Liver (tissue), 9 donors: ENCODE results near the gene EXTL1. TPM values are rescaled to one million over a fixed set of nuclear protein-coding genes. Genes with fewer than 3 reads are reported as not detected.

Source experiments
- DNase-seq: peaks from one replicate; pipeline ENCODE4 v3.0.0-alpha.2; 2017; ENCODE audit warnings: low spot score
- H3K27ac ChIP-seq, 2 donors: one replicate each; pipeline ENCODE4 v1.7.0; 2013; ENCODE audit warnings: inconsistent platforms in 2 of 2, low read length in 2 of 2, control low read depth in 1 of 2, low read depth in 1 of 2, mild to moderate bottlenecking in 1 of 2
- H3K27me3 ChIP-seq, 4 donors: one replicate each; pipeline versions ENCODE4 v1.6.1 to v1.7.0; 2013; ENCODE audit warnings: low read length in 3 of 4, inconsistent platforms in 1 of 4, mild to moderate bottlenecking in 1 of 4, moderate library complexity in 1 of 4; ENCODE audit not compliant: control insufficient read depth in 4 of 4, insufficient read depth in 4 of 4
- H3K36me3 ChIP-seq, 4 donors: one replicate each; pipeline versions ENCODE4 v1.6.1 to v1.7.0; 2013; ENCODE audit warnings: low read length in 3 of 4, mild to moderate bottlenecking in 3 of 4, low read depth in 1 of 4, moderate library complexity in 1 of 4; ENCODE audit not compliant: control insufficient read depth in 4 of 4, insufficient read depth in 3 of 4
- H3K4me1 ChIP-seq, 4 donors: one replicate each; pipeline versions ENCODE4 v1.6.1 to v1.7.0; 2013; ENCODE audit warnings: low read length in 3 of 4, mild to moderate bottlenecking in 3 of 4, moderate library complexity in 1 of 4; ENCODE audit not compliant: control insufficient read depth in 4 of 4, insufficient read depth in 4 of 4
- H3K4me3 ChIP-seq, 3 donors: one replicate each; pipeline versions ENCODE4 v1.6.1 to v1.7.0; 2013; ENCODE audit warnings: low read length in 3 of 3, control low read depth in 1 of 3, low read depth in 1 of 3, mild to moderate bottlenecking in 1 of 3
- H3K9ac ChIP-seq, 2 donors: one replicate each; pipeline ENCODE4 v1.7.0; 2013; ENCODE audit warnings: low read length in 2 of 2, mild to moderate bottlenecking in 2 of 2, moderate library complexity in 2 of 2, control low read depth in 1 of 2, low read depth in 1 of 2
- H3K9me3 ChIP-seq, 4 donors: one replicate each; pipeline versions ENCODE4 v1.6.1 to v1.7.0; 2013; ENCODE audit warnings: low read length in 3 of 4; ENCODE audit not compliant: control insufficient read depth in 4 of 4
- ATF3 ChIP-seq: IDR thresholded peaks from 2 replicates; pipeline ENCODE4 v1.6.1; 2016; ENCODE audit warnings: antibody characterized with exemption
- EGR1 ChIP-seq, 2 donors: IDR thresholded peaks; 2 replicates each; pipeline ENCODE4 v1.6.1; 2016 to 2018; ENCODE audit warnings: antibody characterized with exemption in 2 of 2, low read depth in 2 of 2
- FOXA1 ChIP-seq: IDR thresholded peaks from 2 replicates; pipeline ENCODE4 v1.6.1; 2016; ENCODE audit warnings: antibody characterized with exemption
- FOXA2 ChIP-seq: IDR thresholded peaks from 2 replicates; pipeline ENCODE4 v1.6.1; 2016; ENCODE audit warnings: antibody characterized with exemption
- HNF4A ChIP-seq, 2 donors: conservative IDR thresholded peaks; 2 replicates each; pipeline ENCODE4 v1.6.1; 2016; ENCODE audit warnings: antibody characterized with exemption in 2 of 2, mild to moderate bottlenecking in 2 of 2
- JUND ChIP-seq, 2 donors: IDR thresholded peaks; 2 replicates each; pipeline ENCODE4 v1.6.1; 2016; ENCODE audit warnings: antibody characterized with exemption in 2 of 2
- MAX ChIP-seq: IDR thresholded peaks from 2 replicates; pipeline ENCODE4 v1.6.1; 2016; ENCODE audit warnings: antibody characterized with exemption
- NR2F2 ChIP-seq: IDR thresholded peaks from 2 replicates; pipeline ENCODE4 v1.6.1; 2016; ENCODE audit warnings: antibody characterized with exemption
- RAD21 ChIP-seq, 2 donors: IDR thresholded peaks; 2 replicates each; pipeline ENCODE4 v1.6.1; 2016; ENCODE audit warnings: antibody characterized with exemption in 2 of 2, mild to moderate bottlenecking in 2 of 2
- REST ChIP-seq: IDR thresholded peaks from 2 replicates; pipeline ENCODE4 v1.6.1; 2016; ENCODE audit warnings: antibody characterized with exemption, mild to moderate bottlenecking
- RXRA ChIP-seq, 2 donors: IDR thresholded peaks; 2 replicates each; pipeline ENCODE4 v1.6.1; 2017 to 2018; ENCODE audit warnings: antibody characterized with exemption in 2 of 2, mild to moderate bottlenecking in 1 of 2
- TAF1 ChIP-seq: conservative IDR thresholded peaks from 2 replicates; pipeline ENCODE4 v1.6.1; 2016; ENCODE audit warnings: antibody characterized with exemption, mild to moderate bottlenecking
- WGBS: extraction: QIAGEN DNeasy Blood & Tissue Kit; methylation state at CpG from one replicate; pipeline ENCODE4 v1.1.7; 2013; 5-methylcytosine and 5-hydroxymethylcytosine counted together
- polyA plus RNA-seq, 2 donors: library from polyadenylated mRNA; stranded (reverse) in 1 of 2; unstranded in 1 of 2; fragments of 200-250 nt in 1 of 2; fragments of >200 nt in 1 of 2; fragmentation: Nextera tagmentation in 1 of 2; extraction: Ambion mirVana in 1 of 2; gene quantifications; one replicate each; pipeline versions ENCODE4 v1.2.1 to v1.2.3, GENCODE V29; 2013 to 2015
- total RNA-seq, 2 donors: library from RNA; depleted of rRNA; stranded (reverse); fragments of >200 nt; gene quantifications; one replicate each; pipeline ENCODE4 v1.2.3, GENCODE V29; 2014
- TF ChIP-seq, protein P1 (sequence below): IDR thresholded peaks from 2 replicates; pipeline ENCODE4 v1.6.1; 2016; ENCODE audit warnings: antibody characterized with exemption
- TF ChIP-seq, protein P2 (sequence below): fragments of 150-350 bp; IDR thresholded peaks from 2 replicates; pipeline ENCODE4 v1.5.1; 2017; ENCODE audit warnings: improper control_type of control experiment, low read depth, low read length; ENCODE audit not compliant: missing input control
- donor health status: healthy.
- donor health status: healthy.
- donor health status: healthy.
- donor health status: healthy.
- donor health status: healthy.

EXTL1 gene
- total and polyA plus RNA-seq, 4 donors, result under 0.01 TPM; not detected in 3

GRCh38 chr1:26058052-26058595, 36.5 kb downstream of the EXTL1 start (continued):
- TF ChIP-seq, protein P1, sequence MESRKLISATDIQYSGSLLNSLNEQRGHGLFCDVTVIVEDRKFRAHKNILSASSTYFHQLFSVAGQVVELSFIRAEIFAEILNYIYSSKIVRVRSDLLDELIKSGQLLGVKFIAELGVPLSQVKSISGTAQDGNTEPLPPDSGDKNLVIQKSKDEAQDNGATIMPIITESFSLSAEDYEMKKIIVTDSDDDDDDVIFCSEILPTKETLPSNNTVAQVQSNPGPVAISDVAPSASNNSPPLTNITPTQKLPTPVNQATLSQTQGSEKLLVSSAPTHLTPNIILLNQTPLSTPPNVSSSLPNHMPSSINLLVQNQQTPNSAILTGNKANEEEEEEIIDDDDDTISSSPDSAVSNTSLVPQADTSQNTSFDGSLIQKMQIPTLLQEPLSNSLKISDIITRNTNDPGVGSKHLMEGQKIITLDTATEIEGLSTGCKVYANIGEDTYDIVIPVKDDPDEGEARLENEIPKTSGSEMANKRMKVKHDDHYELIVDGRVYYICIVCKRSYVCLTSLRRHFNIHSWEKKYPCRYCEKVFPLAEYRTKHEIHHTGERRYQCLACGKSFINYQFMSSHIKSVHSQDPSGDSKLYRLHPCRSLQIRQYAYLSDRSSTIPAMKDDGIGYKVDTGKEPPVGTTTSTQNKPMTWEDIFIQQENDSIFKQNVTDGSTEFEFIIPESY, result no peak

DNA sequence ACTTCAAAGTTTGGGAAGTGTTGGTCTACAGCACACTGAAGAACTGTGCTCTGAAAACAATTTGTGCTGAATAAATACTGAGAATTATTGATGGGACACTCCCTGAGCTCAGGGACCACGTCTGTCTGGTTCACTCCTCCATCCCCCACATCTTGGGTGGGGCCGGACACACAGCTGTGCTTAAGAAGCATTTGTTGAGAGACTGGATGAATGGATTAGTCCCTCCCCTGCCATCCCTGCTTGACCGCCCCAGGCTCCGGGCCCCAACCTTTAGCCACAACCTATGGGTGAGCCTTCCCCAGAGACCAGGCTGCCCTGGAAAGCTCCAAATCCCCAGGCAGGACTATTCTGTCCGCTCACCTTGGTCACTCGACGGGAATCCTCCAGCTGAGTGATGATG, 38.3 kb downstream of the EXTL1 start:
- no peak for TF ChIP-seq JUND (IDR thresholded peaks at IDR 0.05)
- no peak for TF ChIP-seq FOXA2
- TF ChIP-seq REST, result no peak
- no peak for TF ChIP-seq EGR1 (IDR thresholded peaks at IDR 0.05; ENCODE audit: low read depth in 2 of 2)
- TF ChIP-seq MAX, result no peak
- no peak for TF ChIP-seq HNF4A (conservative IDR thresholded peaks at IDR 0.05)
- no peak overlapping the region for H3K4me3 ChIP-seq
- no peaks in the 10 kb centered on the region for H3K9me3 ChIP-seq
- H3K27me3 ChIP-seq, result no peaks in the 10 kb centered on the region
- H3K4me1 ChIP-seq, result no peaks in the 10 kb centered on the region
- no peak for DNase-seq
- H3K27ac ChIP-seq, result no peak overlapping the region
- 69% methylated on average over 7 of the region's 7 CpGs for WGBS
- H3K9ac ChIP-seq, result no peak overlapping the region
- no peaks in the 10 kb centered on the region for H3K36me3 ChIP-seq

GRCh38 chr1:26060832-26061574, 39.4 kb downstream of the EXTL1 start:
- no peak overlapping the region for H3K27ac ChIP-seq
- H3K9me3 ChIP-seq, result no peaks in the 10 kb centered on the region
- H3K27me3 ChIP-seq, result no peaks in the 10 kb centered on the region
- H3K36me3 ChIP-seq, result no peaks in the 10 kb centered on the region
- H3K4me1 ChIP-seq, result no peaks in the 10 kb centered on the region
- H3K9ac ChIP-seq, result no peak overlapping the region
- no peak overlapping the region for H3K4me3 ChIP-seq
- 83% methylated on average over 12 of the region's 12 CpGs for WGBS
- TF ChIP-seq ATF3, result no peak
- TF ChIP-seq NR2F2, result no peak
- no peak for TF ChIP-seq JUND (IDR thresholded peaks at IDR 0.05)
- TF ChIP-seq MAX, result no peak
- TF ChIP-seq FOXA1, result no peak
- no peak for TF ChIP-seq RXRA (IDR thresholded peaks at IDR 0.05)
- TF ChIP-seq RAD21 (IDR thresholded peaks at IDR 0.05), result no peak
- no peak for TF ChIP-seq TAF1
- TF ChIP-seq, protein P2, sequence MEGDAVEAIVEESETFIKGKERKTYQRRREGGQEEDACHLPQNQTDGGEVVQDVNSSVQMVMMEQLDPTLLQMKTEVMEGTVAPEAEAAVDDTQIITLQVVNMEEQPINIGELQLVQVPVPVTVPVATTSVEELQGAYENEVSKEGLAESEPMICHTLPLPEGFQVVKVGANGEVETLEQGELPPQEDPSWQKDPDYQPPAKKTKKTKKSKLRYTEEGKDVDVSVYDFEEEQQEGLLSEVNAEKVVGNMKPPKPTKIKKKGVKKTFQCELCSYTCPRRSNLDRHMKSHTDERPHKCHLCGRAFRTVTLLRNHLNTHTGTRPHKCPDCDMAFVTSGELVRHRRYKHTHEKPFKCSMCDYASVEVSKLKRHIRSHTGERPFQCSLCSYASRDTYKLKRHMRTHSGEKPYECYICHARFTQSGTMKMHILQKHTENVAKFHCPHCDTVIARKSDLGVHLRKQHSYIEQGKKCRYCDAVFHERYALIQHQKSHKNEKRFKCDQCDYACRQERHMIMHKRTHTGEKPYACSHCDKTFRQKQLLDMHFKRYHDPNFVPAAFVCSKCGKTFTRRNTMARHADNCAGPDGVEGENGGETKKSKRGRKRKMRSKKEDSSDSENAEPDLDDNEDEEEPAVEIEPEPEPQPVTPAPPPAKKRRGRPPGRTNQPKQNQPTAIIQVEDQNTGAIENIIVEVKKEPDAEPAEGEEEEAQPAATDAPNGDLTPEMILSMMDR, result no peak
- DNase-seq, result no peak
